Activated CD4-positive, alpha-beta T cell treated with anti-CD3 and anti-CD28 coated beads, Interleukin-2, Interleukin-6, amounts not matched to agents 100 ng/mL and 50 ng/mL, durations not matched to agents 16 hours and 8 hours (primary cell): Measurements from ENCODE around the gene PRAC2.

Experiments used
- DNase-seq: peaks from one replicate; pipeline ENCODE4 v3.0.0-alpha.2; 2020

The PRAC2 gene

DNA sequence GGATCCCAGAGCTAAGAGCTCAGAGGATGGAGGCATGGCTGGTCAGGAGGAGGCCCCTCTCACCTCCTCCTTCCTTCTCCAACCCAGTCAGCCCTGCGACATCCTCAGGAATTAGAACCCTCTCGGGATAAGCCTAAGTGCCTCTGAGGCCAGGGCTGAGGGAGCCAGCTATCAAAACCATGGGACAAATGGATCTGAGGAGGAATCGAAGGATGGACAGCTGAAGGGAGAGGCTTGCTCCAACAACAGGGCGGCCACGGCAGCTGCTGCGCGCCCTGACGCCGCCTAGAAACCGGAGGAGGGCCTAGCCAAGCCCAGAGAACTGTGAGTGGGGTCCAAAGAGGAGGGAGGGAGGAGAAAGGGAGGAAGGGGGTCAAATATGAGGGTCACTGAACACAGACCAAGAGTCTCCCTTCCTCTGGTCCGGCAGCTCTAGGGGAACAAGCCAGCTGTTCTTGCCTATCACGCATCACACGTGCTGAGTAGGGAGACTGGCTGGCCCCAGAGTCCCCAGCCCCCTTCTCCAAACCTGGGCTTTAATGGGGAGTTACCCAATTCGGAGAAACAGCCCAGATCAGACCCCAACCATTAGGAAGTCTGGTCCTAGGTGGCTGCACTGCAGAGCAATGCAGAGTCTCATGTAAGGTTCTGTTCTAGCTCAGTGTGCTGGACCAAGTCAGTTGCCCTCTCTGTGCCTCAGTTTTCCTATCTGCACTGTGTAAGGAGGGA is 11.5 kb downstream of the PRAC2 start:
- no peak for DNase-seq

DNA sequence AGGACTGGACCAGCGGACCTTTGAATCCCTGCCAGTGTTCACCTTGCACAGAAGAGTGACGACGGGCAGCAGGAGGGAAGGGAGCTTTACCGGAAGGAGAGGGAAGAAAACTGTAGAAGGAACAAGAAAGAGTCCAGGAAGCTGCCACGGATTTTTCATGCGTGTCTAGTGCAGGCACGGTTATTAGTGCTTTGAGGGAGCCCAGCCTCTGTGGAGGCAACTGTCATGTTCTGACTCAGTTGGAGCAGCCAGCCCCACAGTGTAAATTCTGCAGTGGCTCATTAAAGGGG is 12.0 kb downstream of the PRAC2 start:
- DNase-seq: no peak

DNA sequence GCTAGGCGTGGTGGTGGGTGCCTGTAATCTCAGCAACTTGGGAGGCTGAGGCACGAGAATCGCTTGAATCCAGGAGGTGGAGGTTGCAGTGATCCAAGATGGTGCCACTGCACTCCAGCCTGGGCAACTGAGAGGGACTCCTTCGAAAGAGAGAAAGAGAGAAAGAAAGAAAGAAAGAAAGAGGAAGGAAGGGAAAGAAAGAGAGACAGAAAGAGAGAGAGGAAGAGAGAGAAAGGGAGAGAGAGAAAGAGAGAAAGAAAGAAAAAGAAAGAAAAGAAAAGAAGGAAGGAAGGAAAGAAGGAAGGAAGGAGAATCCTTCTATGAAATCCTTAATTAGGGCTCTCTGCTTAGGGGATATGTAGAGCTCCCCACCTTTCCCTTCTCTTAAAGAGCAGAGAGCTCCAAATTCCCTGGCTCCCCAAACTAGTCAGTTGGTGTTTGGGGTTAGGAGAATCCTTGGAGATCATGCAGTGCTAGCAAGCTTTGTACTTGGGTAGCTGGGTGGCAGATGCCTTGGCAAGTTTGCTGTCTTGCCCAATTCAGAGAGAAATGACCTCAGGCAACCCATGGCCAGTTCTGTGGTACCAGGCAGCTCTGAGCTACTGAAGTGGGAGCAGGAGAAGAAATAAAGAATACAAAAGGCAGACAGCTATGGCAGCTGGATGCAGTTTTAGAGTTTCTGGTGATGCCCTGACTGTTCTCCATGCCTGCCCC is 14.5 kb downstream of the PRAC2 start:
- DNase-seq: no peak

DNA sequence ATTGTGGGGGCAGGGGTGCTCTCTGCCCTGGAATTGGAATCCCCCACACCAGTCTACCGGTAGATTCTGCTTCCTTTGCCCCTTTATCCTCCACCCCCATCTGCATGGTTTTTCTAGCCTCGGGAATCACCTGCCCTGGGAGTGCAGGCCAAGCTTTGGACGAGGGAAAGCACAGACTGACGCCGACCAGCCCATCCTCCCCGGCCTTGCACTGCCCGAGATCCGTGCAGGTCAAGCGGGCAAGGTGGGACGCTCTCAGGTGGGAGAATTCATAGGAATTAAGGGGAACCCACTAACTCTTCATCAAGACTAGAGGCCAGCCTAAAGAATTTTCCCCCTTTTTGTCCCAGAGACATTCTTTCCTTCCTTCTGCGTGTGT is 15.4 kb downstream of the PRAC2 start:
- no peak for DNase-seq

DNA sequence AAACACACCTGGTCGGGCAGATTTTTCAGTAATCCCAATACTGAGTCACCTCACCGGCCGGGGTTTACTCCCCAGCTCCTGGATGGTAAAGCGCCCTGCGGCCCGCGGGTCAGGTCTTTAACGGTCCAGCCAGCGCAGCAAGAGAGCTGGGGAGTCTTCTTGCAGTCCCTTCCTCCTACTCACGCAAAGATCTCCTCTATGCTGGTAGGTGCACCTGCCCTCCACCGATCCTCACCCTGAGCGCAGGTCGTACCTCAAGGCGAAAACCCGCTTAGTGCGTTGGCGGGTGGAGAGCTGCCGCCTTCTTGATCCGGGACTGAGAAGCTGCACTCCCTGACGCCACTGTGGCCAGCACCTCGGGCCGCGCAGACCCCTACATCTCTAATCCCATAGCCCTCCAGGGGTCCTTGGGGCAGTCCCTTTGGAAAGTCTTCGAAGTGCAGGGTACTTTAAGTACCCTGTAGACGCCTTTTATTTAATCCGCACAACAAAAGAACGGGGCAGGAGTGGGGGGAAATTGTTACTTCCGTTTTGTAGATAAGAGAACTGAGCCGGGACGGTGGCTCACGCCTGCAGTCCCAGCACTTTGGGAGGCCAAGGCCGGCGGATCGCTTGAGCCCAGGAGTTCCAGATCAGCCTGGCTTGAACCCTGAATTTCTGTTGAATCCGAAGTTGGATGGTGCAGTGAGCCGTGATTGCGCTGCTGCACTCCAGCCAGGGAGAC is 16.0 kb downstream of the PRAC2 start:
- no peak for DNase-seq

DNA sequence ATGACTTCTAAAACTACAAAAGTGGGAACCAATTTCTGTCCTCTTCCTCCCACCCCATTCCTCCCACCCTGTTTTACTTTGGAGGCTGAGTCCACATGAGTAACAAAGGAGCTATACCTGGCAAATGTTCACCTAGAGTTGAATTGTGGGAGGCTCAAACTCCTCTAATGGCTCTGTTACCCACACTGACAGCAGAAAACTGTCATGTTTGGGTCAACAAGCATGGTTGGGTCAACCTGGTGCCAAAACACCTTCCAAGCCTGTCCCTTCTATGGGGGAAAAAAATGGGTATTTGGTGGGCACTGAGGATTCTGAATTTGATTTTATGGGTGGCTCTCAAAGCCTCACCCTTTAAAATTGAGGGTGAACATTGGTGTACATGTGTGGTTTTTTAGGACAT is 17.6 kb downstream of the PRAC2 start:
- no peak for DNase-seq

DNA sequence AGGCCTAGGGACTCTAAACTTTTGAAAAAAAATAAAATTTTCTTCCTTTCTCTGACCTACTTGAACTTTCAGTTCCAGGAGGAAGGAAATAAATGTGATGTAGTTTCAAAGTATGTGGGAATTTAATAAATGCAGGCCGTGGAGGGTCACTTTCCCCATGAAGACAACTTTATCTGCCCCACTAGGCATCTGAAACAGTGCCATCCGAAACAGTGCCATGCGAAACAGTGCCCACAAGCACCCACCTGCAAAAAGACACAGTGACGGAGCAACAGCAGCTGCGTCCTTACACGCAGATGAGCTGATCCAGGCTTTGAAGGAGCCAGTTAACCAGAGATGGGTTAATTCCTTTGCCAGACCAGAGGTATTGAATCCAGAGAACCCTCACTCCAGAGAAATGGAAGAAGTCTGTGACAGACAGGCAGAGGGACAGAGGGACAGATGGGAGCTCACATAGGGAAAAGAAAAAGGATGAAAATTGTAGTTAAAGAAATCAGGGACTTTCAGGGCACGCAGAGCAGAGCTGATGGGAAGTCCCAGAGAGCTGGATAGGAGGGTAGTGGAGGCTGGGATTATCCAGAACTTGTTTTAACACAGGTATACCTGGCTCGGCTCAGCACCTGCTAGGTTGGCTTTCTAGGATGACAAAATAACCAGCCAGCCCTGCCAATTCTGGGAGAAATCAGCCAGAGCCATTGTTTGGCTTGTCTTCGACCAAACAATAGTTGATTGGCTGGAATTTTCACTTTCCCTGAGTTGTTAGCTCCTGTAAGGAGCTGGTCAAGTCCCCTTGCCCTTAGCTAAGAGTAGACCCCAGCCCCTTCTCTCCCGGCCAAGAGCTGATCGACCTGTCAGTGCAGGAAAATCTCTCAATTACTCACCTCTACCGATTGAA is 22.6 kb downstream of the PRAC2 start:
- DNase-seq: no peak

DNA sequence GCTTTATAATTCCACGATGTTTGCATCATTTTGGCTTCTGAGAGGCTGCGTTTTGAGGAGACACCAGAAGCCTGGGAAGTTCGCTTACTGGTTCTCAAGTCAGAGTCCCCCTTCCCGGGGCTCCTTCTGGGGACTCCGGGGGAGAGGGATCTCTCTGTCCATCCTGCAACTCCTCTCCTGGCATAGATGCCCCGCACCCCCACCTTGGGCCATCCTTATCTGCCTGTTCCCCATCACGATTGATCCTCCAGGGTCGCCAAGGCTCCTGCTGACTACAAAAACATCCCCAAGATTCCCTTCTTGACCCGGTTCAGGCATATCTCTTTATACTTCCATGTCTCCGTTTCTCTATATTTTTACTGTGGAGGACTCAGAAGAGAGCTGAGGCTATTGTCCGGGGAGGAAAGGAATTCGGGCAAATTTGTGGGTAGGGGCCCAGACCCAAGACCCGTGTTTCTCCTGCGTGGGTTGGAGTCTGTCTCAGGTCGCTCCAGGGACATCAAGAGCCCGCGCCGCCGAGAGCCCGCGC is 24.0 kb downstream of the PRAC2 start:
- no peak for DNase-seq

DNA sequence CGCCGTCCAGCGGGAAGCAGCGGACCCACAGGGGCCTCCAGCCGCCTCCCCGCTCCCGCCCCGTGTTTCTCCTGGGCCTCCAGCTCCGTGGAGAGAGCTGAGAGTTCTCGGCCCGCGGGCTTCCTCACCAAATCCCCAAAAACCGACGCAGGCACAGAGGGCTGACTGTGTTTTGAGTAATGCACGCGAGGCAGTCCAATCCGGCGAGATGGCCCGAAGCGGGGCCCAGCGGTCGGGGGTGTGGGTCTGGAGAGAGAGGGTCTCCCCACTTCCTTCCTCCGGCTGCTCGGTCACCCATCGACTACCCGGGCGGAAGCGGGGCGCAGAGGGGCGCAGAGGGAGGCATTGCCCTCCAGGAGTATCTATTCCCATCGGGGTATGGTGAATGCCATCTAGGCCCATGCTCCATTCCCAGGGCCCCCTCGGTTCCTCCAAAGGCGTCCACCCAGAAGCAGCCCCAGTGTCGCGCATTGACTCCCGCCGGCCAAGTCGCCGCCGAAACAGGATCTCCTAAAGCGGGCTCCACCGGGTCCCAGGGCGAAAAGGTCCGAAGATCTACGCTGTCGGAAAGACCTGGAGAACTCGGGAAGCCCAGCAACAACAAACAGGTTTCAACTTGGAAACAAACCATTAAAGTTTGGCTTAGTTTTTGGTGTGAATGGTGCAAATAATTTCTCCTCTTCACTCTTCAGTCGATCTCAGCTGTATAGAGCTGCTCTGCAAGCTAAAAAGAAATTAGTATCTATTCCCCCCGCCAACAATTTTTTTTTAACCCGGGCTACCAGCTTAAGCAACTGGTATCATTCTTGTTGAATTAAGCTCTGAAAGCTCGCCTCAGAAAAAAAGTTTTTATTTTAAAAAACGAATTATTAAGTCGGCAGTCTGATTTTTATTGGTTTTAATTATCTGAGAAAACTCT is 24.7 kb downstream of the PRAC2 start:
- DNase-seq: no peak

DNA sequence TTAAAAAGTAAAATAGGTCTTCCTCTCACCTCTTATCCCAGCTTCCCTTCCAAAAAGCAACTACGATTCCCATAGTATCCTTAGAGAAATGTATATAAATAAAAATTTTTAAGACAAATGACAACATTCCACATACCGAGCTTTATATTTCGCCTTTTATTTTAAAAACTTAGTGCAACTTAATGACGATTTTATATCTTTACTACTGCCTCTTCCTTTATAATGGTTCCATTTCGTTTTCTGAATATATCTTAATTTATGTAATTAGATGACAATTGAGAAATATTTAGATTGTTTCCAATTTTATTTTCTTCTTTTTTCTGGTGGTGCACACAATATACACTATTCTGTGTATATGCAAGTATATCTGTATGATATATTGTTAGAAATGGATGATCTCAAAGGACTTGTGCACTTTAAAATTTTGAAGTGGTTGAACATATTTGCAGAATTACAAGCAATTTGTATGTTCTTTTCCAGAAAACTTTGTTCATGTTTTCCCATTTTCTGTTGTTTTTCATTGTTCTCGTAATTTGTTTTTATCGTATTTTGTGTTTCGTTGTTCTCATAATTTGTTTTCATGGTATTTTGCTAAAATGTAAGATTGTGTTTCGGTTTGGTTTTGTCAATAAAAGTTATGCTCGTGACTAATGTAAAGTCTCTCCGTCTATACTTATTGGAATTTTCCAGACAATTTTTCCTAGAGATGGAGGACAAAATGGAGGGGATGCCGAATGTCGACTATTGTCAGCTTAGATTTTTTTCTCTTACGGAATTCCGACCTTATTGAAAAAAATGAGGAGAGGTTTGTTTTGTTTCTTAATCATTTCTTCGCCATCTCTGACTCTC is 26.0 kb downstream of the PRAC2 start:
- no peak for DNase-seq

DNA sequence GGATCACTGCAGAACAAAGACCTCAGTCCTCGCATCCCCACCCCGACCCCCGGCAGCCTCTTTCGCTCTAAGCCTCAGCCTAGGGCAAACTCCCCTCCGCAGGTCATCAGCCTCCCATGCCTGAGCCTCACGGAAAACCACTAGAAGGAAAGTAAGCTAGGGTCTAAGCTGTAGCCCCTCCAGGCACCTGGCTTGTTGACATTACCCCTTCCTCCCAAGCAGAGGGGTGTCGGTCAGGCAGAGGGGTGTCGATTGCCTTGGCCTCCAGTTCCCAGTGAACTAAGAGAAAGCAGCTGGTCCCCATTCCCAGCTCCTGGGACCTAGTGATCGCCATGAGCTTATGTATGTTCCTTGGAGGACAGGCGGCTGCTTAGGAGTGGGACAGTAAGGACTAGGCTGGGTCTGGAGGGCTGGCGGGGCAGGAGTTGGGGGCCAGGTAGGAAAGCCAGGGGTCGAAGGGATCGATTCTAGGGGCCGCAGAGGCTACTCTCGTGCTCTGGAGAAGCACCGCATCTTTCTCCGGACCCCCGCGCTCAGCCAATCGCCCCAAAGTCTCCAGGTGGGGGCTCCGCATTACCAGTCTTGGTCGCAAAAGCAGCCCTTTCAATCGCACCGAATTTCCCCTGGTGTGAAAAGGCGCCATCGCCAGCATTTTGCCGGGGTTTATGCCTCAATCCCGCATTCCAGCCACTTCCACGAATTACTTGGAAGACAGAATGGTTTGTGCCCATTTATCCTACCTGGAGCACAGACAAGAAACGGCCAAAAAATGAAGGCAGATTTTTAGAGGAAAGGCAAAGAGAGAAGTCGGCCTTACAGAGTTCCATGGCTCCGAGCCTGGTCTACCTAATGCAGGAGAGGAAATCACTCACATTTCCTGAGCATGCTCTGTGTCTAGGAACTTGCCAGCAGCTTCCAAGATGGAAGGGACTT is 26.9 kb downstream of the PRAC2 start:
- DNase-seq: no peak

DNA sequence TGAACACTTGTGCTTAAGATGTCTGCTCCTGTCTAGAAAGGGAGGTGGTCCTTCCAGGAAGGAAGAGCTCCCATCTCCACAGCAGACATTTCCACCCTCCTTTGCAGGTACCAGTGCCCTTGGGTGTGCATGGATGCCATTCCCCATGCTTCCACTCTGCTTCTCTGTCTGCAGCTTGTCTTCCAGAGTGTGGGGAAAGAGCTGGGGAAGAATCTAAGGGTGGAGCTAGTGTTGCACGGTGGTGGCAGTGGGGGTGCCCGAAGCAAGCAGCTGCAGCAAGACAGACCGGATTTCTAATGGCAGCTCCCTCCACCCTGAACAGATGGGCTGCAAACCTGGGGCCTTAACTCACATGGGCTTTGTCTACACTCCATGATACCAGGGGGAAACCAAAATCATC is 28.2 kb downstream of the PRAC2 start:
- DNase-seq: no peak

DNA sequence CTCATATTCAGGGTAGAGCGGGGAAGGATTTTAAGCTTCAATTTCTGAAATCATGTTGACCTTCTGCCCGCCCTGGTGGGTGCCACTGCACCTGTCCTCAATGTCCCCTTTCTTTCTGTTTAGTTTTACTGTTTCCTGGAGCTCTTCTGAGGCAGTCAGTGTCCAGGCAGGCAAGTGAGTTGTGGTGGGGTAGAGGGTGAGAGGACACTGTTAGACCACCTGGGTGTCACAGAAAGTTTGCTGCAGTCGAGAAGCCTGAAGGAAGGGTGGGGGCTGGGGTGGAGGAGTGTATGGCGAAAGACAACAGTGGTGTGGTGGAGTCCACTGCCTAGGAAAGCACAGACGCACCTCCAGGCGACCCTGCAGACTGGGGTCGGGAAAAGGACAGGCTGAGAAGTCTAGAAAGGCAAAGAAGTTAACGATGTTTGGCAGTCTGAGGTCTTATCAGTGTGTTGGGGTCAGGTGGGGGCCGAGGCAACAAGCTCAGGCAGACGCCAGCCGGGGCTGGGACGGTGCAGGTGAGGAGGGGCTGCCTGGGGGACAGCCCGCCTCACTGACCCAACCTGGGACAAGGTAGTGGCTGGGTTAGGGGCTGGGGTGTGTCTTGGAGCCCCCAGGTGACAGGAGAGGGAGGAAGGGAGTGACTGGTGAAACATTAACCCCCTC is 28.9 kb downstream of the PRAC2 start:
- DNase-seq: no peak

DNA sequence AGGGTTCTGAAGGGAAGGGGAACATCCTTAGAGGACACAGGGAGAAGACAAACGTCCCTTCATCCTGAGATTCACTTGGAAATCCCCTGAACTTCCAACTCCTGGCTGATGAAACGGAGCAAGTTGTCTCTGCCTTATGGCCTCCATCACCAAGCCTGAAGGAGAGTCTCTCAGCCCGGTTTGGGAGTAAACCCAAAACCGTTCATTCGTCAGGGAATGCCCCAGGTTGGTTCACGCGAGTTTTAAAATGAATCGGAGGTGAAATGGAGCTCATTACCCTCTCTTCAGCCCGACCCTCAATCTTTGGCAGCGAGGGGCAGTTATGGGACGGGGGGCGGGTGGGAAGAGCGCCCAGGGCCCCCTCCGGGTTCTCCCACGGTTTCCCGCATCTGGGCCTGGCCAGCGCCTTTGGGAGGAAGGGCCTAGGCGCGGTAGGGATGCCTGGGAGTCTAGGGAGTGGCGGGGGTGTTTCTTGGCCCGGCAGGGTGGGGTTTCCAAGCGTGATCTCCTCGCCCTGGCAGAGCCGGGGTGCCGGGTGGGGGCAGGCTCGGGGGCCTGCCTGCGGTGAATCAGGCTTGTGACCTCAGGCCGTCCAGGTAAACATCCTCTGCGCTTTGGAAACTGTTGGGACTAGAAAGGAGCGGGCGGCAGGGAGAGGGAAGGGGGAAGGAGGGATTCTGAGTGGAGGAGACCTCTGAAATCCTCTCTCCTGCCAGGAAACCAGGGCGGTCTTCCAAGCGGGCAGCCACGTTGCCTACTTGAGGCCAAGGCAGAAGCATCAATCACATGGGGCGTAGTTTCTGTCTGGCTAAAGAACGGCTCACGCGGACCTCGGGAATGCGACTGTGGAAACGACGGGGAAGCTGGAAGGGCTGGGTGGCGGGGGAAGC is 29.7 kb downstream of the PRAC2 start:
- DNase-seq: no peak

DNA sequence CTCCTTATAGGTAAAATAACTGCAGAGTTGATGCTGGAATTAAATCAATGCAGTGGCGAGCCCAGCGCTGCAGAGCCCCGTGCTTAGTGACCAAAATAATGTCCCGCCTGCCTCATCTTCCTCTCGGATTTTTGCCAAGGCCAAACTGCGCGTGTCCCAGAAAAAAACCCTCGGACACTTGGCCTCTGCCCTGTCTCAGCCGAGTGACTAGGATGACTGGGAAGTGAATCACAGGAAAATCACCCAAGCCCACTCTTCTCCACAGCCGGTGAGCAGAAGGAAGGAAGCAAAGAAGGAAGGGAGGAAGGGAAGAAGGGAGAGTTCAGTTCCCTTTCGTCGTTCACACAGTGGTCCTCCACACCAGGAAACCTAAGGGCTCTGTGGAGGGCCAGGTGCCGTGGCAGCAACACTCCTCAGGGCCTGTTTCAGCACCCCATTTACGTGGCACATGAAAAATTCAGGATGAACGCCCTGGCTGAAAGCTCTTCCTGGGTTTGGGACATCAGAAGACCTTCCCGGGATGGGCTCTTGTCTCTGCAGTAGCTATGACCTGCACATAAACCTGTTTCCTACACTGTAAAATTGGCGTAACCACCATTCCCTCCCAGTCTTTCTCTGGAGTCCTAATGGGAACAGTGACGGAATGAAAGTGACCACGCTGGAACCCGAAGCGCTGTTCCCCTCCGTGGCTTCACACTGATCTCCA is 31.0 kb downstream of the PRAC2 start:
- DNase-seq: no peak

DNA sequence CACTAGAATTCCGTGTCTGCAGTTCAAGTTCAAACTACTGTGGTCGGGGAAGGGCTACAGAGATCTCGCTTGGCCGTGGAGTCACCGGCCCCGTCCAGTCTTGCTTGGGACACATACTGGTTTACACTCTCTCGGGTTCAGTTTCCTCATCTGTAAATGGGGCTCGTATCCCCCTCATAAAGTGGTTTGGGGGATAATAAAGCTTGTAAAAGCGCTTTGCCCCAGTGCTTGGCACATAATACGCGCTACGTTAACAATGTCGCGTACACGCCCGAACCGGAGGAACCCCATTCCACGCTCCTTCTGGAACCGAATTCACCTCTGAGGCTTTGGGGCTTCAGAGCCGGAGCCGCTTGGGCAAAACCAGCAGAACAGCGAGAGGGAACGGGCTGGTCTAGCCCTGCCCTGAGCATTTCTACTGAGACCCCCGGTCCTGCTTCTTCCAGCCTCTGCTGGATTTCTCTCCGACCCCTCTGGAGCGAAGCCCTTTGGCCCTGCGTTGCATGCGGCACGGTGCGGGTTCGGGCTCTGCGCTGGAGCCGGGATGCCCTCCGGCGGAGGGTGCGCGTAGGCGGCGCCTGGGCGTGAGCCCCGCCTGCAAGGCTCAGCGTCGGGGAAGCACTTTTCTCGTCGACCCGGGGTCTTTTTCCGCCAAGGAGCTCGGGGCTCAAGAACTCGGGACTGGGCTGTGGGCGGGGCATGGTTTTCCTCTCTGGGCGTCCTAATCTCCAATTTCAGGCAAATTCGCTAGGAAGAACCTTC is 31.7 kb downstream of the PRAC2 start:
- no peak for DNase-seq

DNA sequence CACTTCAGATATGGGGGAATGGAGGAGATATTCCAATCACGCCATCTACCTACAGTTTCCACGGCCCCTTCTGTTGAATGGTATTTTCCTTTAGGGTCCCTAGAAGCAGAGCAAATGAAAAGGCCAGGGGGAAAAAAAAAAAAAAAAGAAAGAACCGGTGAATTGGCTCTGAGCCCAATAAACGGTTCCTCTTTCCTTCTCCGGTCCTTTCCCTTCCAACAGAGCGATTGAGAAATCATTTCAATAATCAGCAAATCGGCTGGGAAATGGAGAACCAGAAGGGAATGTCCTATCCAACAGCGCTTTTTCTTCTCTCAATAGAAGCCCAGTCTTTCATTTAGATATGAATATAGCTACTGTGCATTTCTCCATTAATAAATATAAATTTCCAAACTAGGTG is 32.4 kb downstream of the PRAC2 start:
- no peak for DNase-seq
